ENCODE measurements around the gene MED25.

The MED25 gene

DNA sequence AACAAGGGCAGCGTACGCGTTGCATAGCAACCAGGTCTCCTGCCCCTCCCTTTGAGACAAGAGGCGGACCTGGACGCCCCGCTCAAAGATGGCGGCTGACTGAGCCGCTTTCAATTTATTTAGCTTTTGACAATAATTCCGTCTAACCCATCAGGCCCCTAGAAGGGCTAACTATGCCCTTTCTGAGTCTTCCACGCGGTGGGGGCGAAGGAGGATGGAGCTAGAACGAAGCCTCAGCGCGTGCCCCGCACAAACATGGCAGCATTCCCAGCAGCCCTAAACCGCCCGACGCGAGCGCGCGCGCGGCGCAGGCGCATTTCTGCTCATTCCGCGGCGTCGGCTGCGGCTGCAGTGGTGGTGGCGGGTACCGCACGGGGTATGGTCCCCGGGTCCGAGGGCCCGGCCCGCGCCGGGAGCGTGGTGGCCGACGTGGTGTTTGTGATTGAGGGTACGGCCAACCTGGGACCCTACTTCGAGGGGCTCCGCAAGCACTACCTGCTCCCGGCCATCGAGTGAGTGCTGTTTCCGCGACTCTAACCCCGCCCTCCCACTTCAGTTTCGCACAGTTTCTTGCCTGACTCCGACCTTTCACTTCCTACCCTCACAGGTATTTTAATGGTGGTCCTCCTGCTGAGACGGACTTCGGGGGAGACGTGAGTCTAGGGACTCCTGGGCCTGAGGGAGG, at the start of gene MED25:
Gene MED25 (plus strand): TSS at position 326 of the 685 bp plus-strand sequence. CDS start 53 bp downstream, at position 379.
- peak within 1 kb of the TSS; percentile 93 for H3K4me3 ChIP-seq (ENCODE audit: low read depth, low read length)
- TF ChIP-seq, protein P1, sequence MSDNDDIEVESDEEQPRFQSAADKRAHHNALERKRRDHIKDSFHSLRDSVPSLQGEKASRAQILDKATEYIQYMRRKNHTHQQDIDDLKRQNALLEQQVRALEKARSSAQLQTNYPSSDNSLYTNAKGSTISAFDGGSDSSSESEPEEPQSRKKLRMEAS (IDR thresholded peaks at IDR 0.05; ENCODE audit: low read depth, low read length) = peak; percentile 61
- TF ChIP-seq, protein P2, sequence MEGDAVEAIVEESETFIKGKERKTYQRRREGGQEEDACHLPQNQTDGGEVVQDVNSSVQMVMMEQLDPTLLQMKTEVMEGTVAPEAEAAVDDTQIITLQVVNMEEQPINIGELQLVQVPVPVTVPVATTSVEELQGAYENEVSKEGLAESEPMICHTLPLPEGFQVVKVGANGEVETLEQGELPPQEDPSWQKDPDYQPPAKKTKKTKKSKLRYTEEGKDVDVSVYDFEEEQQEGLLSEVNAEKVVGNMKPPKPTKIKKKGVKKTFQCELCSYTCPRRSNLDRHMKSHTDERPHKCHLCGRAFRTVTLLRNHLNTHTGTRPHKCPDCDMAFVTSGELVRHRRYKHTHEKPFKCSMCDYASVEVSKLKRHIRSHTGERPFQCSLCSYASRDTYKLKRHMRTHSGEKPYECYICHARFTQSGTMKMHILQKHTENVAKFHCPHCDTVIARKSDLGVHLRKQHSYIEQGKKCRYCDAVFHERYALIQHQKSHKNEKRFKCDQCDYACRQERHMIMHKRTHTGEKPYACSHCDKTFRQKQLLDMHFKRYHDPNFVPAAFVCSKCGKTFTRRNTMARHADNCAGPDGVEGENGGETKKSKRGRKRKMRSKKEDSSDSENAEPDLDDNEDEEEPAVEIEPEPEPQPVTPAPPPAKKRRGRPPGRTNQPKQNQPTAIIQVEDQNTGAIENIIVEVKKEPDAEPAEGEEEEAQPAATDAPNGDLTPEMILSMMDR (IDR thresholded peaks at IDR 0.05; ENCODE audit: low read depth, low read length) = no peak
- peak; percentile 78 for TF ChIP-seq POLR2A (IDR thresholded peaks at IDR 0.05; ENCODE audit: extremely low read depth, insufficient read length)
- peak; percentile 68; the same call in 1 of the 2 replicates for TF ChIP-seq MYC (IDR thresholded peaks at IDR 0.05; ENCODE audit: low read depth, low read length)
- peak; percentile 86 for DNase-seq (ENCODE audit: low read depth)

DNA sequence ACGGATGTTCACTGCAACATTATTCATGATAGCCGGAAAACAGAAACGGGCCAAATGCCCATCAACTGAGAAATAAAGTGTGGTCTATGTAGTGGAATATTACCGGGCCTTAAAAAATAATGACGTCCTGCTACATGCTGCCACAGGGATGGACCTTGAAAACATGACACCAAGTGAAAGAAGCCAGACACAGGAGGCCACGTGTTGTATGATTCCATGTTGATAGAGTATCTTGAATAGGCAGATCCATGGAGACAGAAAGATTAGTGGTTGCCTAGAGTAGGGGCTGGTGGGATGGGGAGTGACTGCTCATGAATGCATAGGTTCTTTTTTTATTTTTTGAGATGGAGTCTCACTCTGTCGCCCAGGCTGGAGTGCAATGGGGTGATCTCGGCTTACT, 47.6 kb upstream of the MED25 start:
- TF ChIP-seq, protein P2 (IDR thresholded peaks at IDR 0.05; ENCODE audit: low read depth, low read length) = no peak
- no peak for DNase-seq (ENCODE audit: low read depth)
- H3K4me3 ChIP-seq (ENCODE audit: low read depth, low read length) = no peak overlapping the region

DNA sequence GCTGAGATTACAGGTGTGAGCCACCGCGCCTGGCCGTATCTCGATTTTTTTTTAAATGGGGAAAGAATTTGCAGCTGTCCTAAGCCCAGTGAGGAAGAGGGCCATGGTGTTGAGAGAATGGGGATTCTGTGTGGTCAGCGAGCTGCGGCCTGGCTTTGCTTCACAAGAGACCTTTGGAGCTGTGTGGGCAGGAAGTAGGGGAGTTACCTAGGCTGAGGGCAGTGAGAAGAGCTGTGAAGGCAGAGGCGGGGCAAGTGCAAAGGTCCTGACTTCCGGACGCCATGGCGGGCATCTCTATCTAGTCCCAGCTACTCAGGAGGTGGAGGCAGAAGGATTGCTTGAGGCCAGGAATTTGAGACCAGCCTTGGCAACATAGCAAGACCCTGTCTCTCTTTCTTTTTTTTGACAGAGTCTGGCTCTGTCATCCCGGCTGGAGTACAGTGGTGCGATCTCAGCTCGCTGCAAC, 46.4 kb upstream of the MED25 start:
- no peak for DNase-seq (ENCODE audit: low read depth)
- TF ChIP-seq, protein P2 (IDR thresholded peaks at IDR 0.05; ENCODE audit: low read depth, low read length) = no peak
- TF ChIP-seq POLR2A (IDR thresholded peaks at IDR 0.05; ENCODE audit: extremely low read depth, insufficient read length) (no peak), MYC (IDR thresholded peaks at IDR 0.05; ENCODE audit: low read depth, low read length) (no peak)
- TF ChIP-seq, protein P1 (IDR thresholded peaks at IDR 0.05; ENCODE audit: low read depth, low read length) = no peak
- H3K4me3 ChIP-seq (ENCODE audit: low read depth, low read length) = no peak overlapping the region

DNA sequence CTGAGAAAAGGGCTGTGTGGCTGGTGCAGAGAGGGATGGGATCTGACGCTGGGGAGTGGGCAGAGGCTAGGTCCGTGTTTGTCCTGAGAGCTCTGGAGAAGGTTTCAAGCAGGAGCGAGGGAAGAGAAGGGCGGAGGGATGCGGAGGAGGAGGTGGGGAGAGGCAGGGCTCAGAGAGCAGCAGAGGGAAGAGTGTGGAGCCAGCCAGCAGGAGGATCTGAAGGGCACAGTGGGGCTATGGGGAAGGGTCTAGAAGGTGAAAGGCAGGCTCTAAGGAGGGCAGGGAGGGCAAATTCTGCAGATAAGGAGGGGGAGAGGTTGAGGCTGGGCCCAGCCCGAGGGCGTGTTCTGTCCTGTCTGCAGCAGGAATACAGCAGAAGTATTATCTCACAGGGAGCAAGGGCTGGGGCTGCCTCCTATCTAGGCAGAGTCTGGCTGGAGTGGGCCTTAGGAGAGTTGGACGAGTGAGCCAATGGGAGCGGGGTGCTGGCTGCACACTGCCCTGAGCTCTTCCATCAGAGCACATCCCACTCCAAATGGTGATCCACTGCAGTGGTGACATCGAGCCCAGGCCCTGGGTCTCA, 45.1 kb upstream of the MED25 start:
- TF ChIP-seq, protein P1 (IDR thresholded peaks at IDR 0.05; ENCODE audit: low read depth, low read length) = no peak
- TF ChIP-seq, protein P2 (IDR thresholded peaks at IDR 0.05; ENCODE audit: low read depth, low read length) = no peak
- TF ChIP-seq POLR2A (IDR thresholded peaks at IDR 0.05; ENCODE audit: extremely low read depth, insufficient read length) (no peak), MYC (IDR thresholded peaks at IDR 0.05; ENCODE audit: low read depth, low read length) (no peak)
- DNase-seq (ENCODE audit: low read depth) = no peak
- no peak overlapping the region for H3K4me3 ChIP-seq (ENCODE audit: low read depth, low read length)

DNA sequence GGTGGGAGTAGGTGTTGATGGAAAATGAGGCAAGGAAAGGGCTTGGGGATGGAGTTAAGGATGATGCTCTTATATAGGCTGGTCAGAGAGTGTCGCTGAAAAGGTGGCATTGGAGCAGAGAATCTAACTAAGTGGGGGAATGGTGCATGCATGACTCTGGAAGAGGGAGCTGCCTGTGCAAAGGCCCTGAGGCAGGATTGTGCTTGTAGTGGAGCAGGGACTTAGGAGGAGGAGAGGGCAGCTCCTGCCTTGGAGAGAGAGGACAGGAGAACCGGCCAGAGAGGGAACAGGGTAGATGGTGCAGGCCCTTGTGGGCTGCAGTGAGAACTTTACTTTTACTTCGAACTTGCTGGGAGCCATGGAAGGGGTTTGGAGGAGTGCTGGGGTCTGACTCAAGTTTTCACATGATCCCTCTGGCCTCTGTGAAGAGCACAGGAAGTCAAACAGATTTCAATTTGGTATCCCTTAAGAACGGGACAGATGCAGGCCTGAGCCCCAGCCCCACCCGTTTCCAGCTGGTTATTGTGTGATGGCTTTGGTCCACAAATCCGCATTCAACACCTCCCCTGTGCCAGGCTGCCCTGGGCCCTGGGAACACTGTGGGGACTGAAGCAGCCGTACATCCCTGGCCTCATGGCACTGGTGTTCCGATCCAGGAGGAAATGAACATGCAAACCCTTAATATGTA, 44.3 kb upstream of the MED25 start:
- TF ChIP-seq, protein P2 (IDR thresholded peaks at IDR 0.05; ENCODE audit: low read depth, low read length) = no peak
- TF ChIP-seq, protein P1 (IDR thresholded peaks at IDR 0.05; ENCODE audit: low read depth, low read length) = no peak
- no peak for TF ChIP-seq POLR2A (IDR thresholded peaks at IDR 0.05; ENCODE audit: extremely low read depth, insufficient read length)
- no peak for TF ChIP-seq MYC (IDR thresholded peaks at IDR 0.05; ENCODE audit: low read depth, low read length)
- DNase-seq (ENCODE audit: low read depth) = no peak
- H3K4me3 ChIP-seq (ENCODE audit: low read depth, low read length) = no peak overlapping the region
